HG02798 (cell line): ENCODE results near the gene PANX2.
"Not testable (repeated sequence)": the region's sequence is repeated elsewhere in the genome, so short reads cannot be mapped to it uniquely, and the experiment has no call there.

Source experiments
- ATAC-seq: cut with Tn5 transposase; IDR thresholded peaks from one replicate; pipeline ENCODE4 v1.9.1; 2021; ENCODE audit warnings: mild to moderate bottlenecking; ENCODE audit not compliant: unreplicated experiment, poor library complexity

Gene PANX2

GRCh38 chr22:50146439-50147238, 23.9 kb upstream of the PANX2 start:
- no peak for ATAC-seq

GRCh38 chr22:50147258-50148165, 23.0 kb upstream of the PANX2 start:
- ATAC-seq = not testable (repeated sequence)

- no peak for ATAC-seq
Observed at GRCh38 chr22:50148166-50148500, 22.4 kb upstream of the PANX2 start.

- no peak for ATAC-seq
Observed at GRCh38 chr22:50148991-50149721, 21.4 kb upstream of the PANX2 start.

- no peak for ATAC-seq
Observed at GRCh38 chr22:50150161-50151129, 20.1 kb upstream of the PANX2 start.

- ATAC-seq = no peak
Observed at GRCh38 chr22:50151571-50152537, 18.7 kb upstream of the PANX2 start.

GRCh38 chr22:50153056-50153755, 17.3 kb upstream of the PANX2 start:
- ATAC-seq = no peak

- no peak for ATAC-seq
Observed at GRCh38 chr22:50153756-50154140, 16.8 kb upstream of the PANX2 start.

- ATAC-seq = no peak
Observed at GRCh38 chr22:50157709-50158375, 12.7 kb upstream of the PANX2 start.

GRCh38 chr22:50160947-50161346, 9.6 kb upstream of the PANX2 start:
- ATAC-seq = no peak

- no peak for ATAC-seq
Observed at GRCh38 chr22:50161508-50162390, 8.8 kb upstream of the PANX2 start.

GRCh38 chr22:50162391-50162956, 8.1 kb upstream of the PANX2 start:
- no peak for ATAC-seq

GRCh38 chr22:50165436-50166123, 5.0 kb upstream of the PANX2 start:
- no peak for ATAC-seq

- ATAC-seq = no peak
Observed at GRCh38 chr22:50167689-50168489, 2.6 kb upstream of the PANX2 start.
